Fibroblast of lung (primary cell): ENCODE results near the gene WDR4.

Source experiments
- EZH2 ChIP-seq: IDR thresholded peaks from 2 replicates; pipeline ENCODE4 v1.5.1; 2012; ENCODE audit warnings: low read length, control low read depth, mild to moderate bottlenecking; ENCODE audit errors: missing control alignments
- TF ChIP-seq, protein P1 (sequence below), 2 donors: IDR thresholded peaks in 1 of 2; conservative IDR thresholded peaks in 1 of 2; 1 replicate in 1 of 2; 2 replicates in 1 of 2; pipeline ENCODE4 v1.5.1; 2011 to 2012; ENCODE audit warnings: low read length in 2 of 2, control low read depth in 1 of 2, inconsistent platforms in 1 of 2, low read depth in 1 of 2, mild to moderate bottlenecking in 1 of 2

DNA sequence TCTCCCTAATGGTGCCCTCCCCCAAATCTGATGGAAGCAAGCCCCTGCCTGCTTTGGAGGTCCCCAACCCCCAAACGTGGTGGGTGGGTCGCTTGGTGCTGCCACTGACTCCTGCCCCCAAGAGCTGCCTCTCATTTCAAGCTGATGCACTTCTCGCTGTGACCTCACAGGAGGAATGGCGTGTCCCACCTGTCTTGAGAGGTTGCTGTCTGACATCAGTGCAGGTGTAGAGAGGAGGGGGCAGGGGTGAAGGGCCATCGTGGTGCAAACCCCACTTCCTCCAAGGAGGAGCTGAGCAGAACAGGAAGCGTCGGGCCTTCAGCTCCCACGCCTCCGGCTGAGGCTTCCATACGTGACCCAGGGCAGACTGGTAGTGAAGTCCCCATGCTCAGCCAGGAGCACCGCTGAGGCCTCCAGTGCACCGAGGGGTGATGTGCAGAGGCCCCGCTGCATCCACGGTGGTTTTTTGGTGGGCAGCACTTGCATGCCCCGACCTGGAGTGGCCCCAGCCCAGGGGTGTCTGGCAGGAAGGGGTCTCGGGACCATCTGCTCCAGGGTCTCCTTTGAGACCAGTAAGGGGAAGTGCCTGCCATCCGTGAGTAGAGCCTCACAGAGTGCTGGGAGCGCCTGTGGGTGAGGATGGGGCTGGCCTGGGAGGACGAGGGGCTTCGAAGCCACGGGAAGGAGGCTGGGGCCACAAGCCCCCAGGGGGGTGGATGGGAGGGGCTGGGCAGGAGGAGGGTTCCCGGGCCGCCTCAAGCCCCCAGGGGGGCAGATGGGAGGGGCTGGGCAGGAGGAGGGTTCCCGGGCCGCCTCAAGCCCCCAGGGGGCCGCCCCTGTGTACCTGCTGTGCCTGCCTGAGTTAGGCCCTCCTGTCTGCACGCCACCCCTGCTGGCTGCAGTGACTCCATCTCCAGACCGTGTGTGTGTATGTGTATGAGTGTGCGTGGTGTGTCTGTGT, 39.8 kb downstream of the WDR4 start:
- TF ChIP-seq, protein P1, sequence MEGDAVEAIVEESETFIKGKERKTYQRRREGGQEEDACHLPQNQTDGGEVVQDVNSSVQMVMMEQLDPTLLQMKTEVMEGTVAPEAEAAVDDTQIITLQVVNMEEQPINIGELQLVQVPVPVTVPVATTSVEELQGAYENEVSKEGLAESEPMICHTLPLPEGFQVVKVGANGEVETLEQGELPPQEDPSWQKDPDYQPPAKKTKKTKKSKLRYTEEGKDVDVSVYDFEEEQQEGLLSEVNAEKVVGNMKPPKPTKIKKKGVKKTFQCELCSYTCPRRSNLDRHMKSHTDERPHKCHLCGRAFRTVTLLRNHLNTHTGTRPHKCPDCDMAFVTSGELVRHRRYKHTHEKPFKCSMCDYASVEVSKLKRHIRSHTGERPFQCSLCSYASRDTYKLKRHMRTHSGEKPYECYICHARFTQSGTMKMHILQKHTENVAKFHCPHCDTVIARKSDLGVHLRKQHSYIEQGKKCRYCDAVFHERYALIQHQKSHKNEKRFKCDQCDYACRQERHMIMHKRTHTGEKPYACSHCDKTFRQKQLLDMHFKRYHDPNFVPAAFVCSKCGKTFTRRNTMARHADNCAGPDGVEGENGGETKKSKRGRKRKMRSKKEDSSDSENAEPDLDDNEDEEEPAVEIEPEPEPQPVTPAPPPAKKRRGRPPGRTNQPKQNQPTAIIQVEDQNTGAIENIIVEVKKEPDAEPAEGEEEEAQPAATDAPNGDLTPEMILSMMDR (conservative IDR thresholded peaks at IDR 0.05 in 1 of 2, IDR thresholded peaks at IDR 0.05 in 1 of 2; ENCODE audit: low read depth in 1 of 2, low read length in 2 of 2), result no peak
- no peak for TF ChIP-seq EZH2
